SK-N-SH (cell line): ENCODE data around the gene CEP112. TPM values are rescaled to one million over a fixed set of nuclear protein-coding genes. Genes with fewer than 3 reads are reported as not detected.

Experiments
- CTCF ChIA-PET: fragments of 300-600, 350-600 bp; formaldehyde crosslinking; extraction: SDS; loops from one replicate; lab custom pipeline; 2021; lab: Yijun Ruan, JAX
- POLR2A ChIA-PET: fragments of 350-600 bp; sonication (Branson Sonifier 250); formaldehyde crosslinking; extraction: SDS; loops from one replicate; lab custom pipeline; 2020; ENCODE audit warnings: antibody characterized with exemption, inconsistent platforms; lab: Yijun Ruan, JAX
- DNase-seq: peaks from one replicate; pipeline ENCODE4 v3.0.0; 2012
- H2AFZ ChIP-seq: fragments of 200-600 bp; sonication (generic); 2 replicates; pipeline ENCODE4 v1.8.1; 2016; ENCODE audit warnings: antibody characterized with exemption, mild to moderate bottlenecking, low read depth
- H3F3A ChIP-seq: fragments of 200-600 bp; sonication (generic); replicated peaks from 2 replicates; pipeline ENCODE3; 2016; ENCODE audit warnings: antibody characterized with exemption, mild to moderate bottlenecking; ENCODE audit not compliant: insufficient read depth
- H3K27ac ChIP-seq, 2 experiments: fragments of 200-500 bp in 1 of 2; fragments of 200-600 bp in 1 of 2; sonication (Bioruptor generic) in 1 of 2; sonication (generic), shearing (Covaris generic) in 1 of 2; 2 replicates each; pipeline versions ENCODE4 v1.5.1 to v1.6.1; 2014 to 2016; ENCODE audit warnings: low read depth in 2 of 2, inconsistent platforms in 1 of 2, low read length in 1 of 2, mild to moderate bottlenecking in 1 of 2, mixed read lengths in 1 of 2
- H3K27me3 ChIP-seq: fragments of 200-600 bp; sonication (generic), shearing (Covaris generic); 2 replicates; pipeline ENCODE4 v1.6.1; 2016; ENCODE audit warnings: mixed run types; ENCODE audit not compliant: insufficient read depth
- H3K36me3 ChIP-seq, 2 experiments: fragments of 200-500 bp in 1 of 2; fragments of 200-600 bp in 1 of 2; sonication (Bioruptor generic) in 1 of 2; sonication (generic) in 1 of 2; replicated peaks in 1 of 2; 2 replicates each; pipeline versions ENCODE3 to v1.5.1; 2014 to 2016; ENCODE audit warnings: low read length in 1 of 2, mild to moderate bottlenecking in 1 of 2; ENCODE audit not compliant: insufficient read depth in 2 of 2, control insufficient read depth in 1 of 2
- H3K4me1 ChIP-seq, 2 experiments: fragments of 200-500 bp in 1 of 2; fragments of 200-600 bp in 1 of 2; sonication (Bioruptor generic) in 1 of 2; sonication (generic), shearing (Covaris generic) in 1 of 2; 2 replicates each; pipeline versions ENCODE4 v1.5.1 to v1.6.1; 2014 to 2016; ENCODE audit warnings: low read depth in 1 of 2, low read length in 1 of 2, mixed run types in 1 of 2; ENCODE audit not compliant: insufficient read depth in 2 of 2, control insufficient read depth in 1 of 2
- H3K4me2 ChIP-seq: fragments of 200-600 bp; sonication (generic), shearing (Covaris generic); 2 replicates; pipeline ENCODE4 v1.6.1; 2017; ENCODE audit warnings: mixed run types
- H3K4me3 ChIP-seq, 2 experiments: fragments of 200-500 bp in 1 of 2; fragments of 200-600 bp in 1 of 2; sonication (Bioruptor generic) in 1 of 2; sonication (generic), shearing (Covaris generic) in 1 of 2; 2 replicates each; pipeline versions ENCODE4 v1.5.1 to v1.8.1; 2014 to 2016; ENCODE audit warnings: low read depth in 2 of 2, inconsistent platforms in 1 of 2, low read length in 1 of 2, mild to moderate bottlenecking in 1 of 2, mixed read lengths in 1 of 2, moderate library complexity in 1 of 2
- H3K79me2 ChIP-seq: fragments of 200-600 bp; sonication (generic); 2 replicates; pipeline ENCODE4 v1.8.1; 2017; ENCODE audit warnings: mild to moderate bottlenecking; ENCODE audit not compliant: insufficient read depth
- H3K9ac ChIP-seq: fragments of 200-600 bp; sonication (generic); 2 replicates; pipeline ENCODE4 v1.6.1; 2017; ENCODE audit warnings: mixed run types
- H3K9me2 ChIP-seq: fragments of 200-600 bp; sonication (generic); 2 replicates; pipeline ENCODE4 v1.6.1; 2017; ENCODE audit warnings: mixed run types
- H3K9me3 ChIP-seq: fragments of 200-600 bp; sonication (generic); 2 replicates; pipeline ENCODE4 v1.6.1; 2017; ENCODE audit warnings: mixed run types, mild to moderate bottlenecking, moderate library complexity
- H4K20me1 ChIP-seq: fragments of 200-600 bp; sonication (generic); 2 replicates; pipeline ENCODE4 v1.6.1; 2017; ENCODE audit warnings: mild to moderate bottlenecking, mixed run types; ENCODE audit not compliant: insufficient read depth
- CHD2 ChIP-seq: fragments of 150-350 bp; IDR thresholded peaks from 2 replicates; pipeline ENCODE4 v1.6.1; 2018; ENCODE audit warnings: low read length; ENCODE audit not compliant: partially characterized antibody
- EZH2phosphoT487 ChIP-seq: fragments of 200-600 bp; sonication (generic); IDR thresholded peaks from 2 replicates; pipeline ENCODE4 v1.6.1; 2017; ENCODE audit warnings: low read depth, mixed run types, mild to moderate bottlenecking, antibody characterized with exemption, moderate library complexity, borderline replicate concordance
- GABPA ChIP-seq: IDR thresholded peaks from 2 replicates; pipeline ENCODE4 v1.4.0; 2012; ENCODE audit warnings: low read depth, mild to moderate bottlenecking
- GATA2 ChIP-seq: sonication (generic); formaldehyde crosslinking; IDR thresholded peaks from 2 replicates; pipeline ENCODE4 v1.5.0; 2020; ENCODE audit warnings: mild to moderate bottlenecking, missing genetic modification reagents
- JUND ChIP-seq: IDR thresholded peaks from 2 replicates; pipeline ENCODE4 v1.4.0; 2012
- MAX ChIP-seq: IDR thresholded peaks from 2 replicates; pipeline ENCODE4 v1.4.0; 2012; ENCODE audit warnings: low read depth
- MEF2A ChIP-seq: IDR thresholded peaks from 2 replicates; pipeline ENCODE4 v1.4.0; 2012; ENCODE audit warnings: low read depth, borderline replicate concordance
- MXI1 ChIP-seq: IDR thresholded peaks from 2 replicates; pipeline ENCODE4 v1.6.1; 2012; ENCODE audit warnings: mild to moderate bottlenecking, low read depth, low read length, improper control_type of control experiment
- NFIC ChIP-seq: IDR thresholded peaks from 2 replicates; pipeline ENCODE4 v1.4.0; 2012; ENCODE audit warnings: borderline replicate concordance
- POLR2AphosphoS5 ChIP-seq: IDR thresholded peaks from 2 replicates; pipeline ENCODE4 v1.6.1; 2012; ENCODE audit warnings: low read depth, low read length
- RAD21 ChIP-seq: IDR thresholded peaks from 2 replicates; pipeline ENCODE4 v1.6.1; 2012; ENCODE audit warnings: mild to moderate bottlenecking, low read length
- RXRA ChIP-seq: IDR thresholded peaks from 2 replicates; pipeline ENCODE4 v1.4.0; 2012; ENCODE audit warnings: low read depth, mild to moderate bottlenecking, borderline replicate concordance
- SIN3A ChIP-seq: IDR thresholded peaks from 2 replicates; pipeline ENCODE4 v1.6.1; 2012; ENCODE audit warnings: low read depth, mild to moderate bottlenecking, low read length, moderate library complexity, borderline replicate concordance
- SMC3 ChIP-seq: IDR thresholded peaks from 2 replicates; pipeline ENCODE4 v1.6.1; 2012; ENCODE audit warnings: low read depth, low read length, improper control_type of control experiment
- TAF1 ChIP-seq: IDR thresholded peaks from 2 replicates; pipeline ENCODE4 v1.6.1; 2012; ENCODE audit warnings: low read depth, mild to moderate bottlenecking, low read length, moderate library complexity, borderline replicate concordance
- TEAD4 ChIP-seq: IDR thresholded peaks from 2 replicates; pipeline ENCODE4 v1.4.0; 2012; ENCODE audit warnings: mild to moderate bottlenecking, borderline replicate concordance; ENCODE audit not compliant: insufficient read depth
- USF2 ChIP-seq: fragments of 150-350 bp; IDR thresholded peaks from 2 replicates; pipeline ENCODE4 v1.6.1; 2017; ENCODE audit warnings: antibody characterized with exemption, low read length, low read depth, borderline replicate concordance
- YY1 ChIP-seq: IDR thresholded peaks from 2 replicates; pipeline ENCODE4 v1.4.0; 2012; ENCODE audit warnings: low read depth, mild to moderate bottlenecking
- WGBS: methylation state at CpG from one replicate; pipeline ENCODE4 v1.1.6; 2017; ENCODE audit warnings: low lambda C conversion rate; 5-methylcytosine and 5-hydroxymethylcytosine counted together
- polyA plus RNA-seq, 3 experiments: library from polyadenylated mRNA; depleted of rRNA; stranded (reverse); fragments of >200 nt; gene quantifications; 2 replicates each; pipeline ENCODE4 v1.2.3, GENCODE V29; 2012
- TF ChIP-seq, protein P1 (sequence below): fragments of 150-350 bp; IDR thresholded peaks from 2 replicates; pipeline ENCODE4 v1.6.1; 2016; ENCODE audit warnings: mild to moderate bottlenecking, low read depth, low read length
- TF ChIP-seq, protein P2 (sequence below): IDR thresholded peaks from 2 replicates; pipeline ENCODE4 v1.4.0; 2012; ENCODE audit warnings: low read depth, borderline replicate concordance

CEP112 gene
- polyA plus RNA-seq, 1 of the 3 experiments (the other 2 are of a cell fraction) = 7.9 TPM

GRCh38 chr17:65902831-65903522, 289.0 kb downstream of the CEP112 start:
- Histone ChIP-seq H4K20me1 (no peaks in the 10 kb centered on the region), H3K27me3 (no peaks in the 10 kb centered on the region), H3K9ac (no peak overlapping the region), H3K36me3 (no peaks in the 10 kb centered on the region), H3K9me2 (no peaks in the 10 kb centered on the region), H3K4me1 (peaks cover 0 to 7% of the 10 kb centered on the region in 2 experiments; a peak in 2 of 4 replicates), H3K27ac (no peak overlapping the region), H3K79me2 (no peaks in the 10 kb centered on the region), H3F3A (no peaks in the 10 kb centered on the region), H2AFZ (no peak overlapping the region), H3K4me2 (no peak overlapping the region), H3K9me3 (no peaks in the 10 kb centered on the region), H3K4me3 (no peak overlapping the region)
- DNase-seq = no peak
- WGBS = 93% methylated on average over 11 of the region's 11 CpGs
- CTCF ChIA-PET = no interaction called here
- POLR2A ChIA-PET = no interaction called here
- no peak for TF ChIP-seq TAF1
- TF ChIP-seq GABPA = no peak
- TF ChIP-seq SMC3 = no peak
- TF ChIP-seq, protein P1, sequence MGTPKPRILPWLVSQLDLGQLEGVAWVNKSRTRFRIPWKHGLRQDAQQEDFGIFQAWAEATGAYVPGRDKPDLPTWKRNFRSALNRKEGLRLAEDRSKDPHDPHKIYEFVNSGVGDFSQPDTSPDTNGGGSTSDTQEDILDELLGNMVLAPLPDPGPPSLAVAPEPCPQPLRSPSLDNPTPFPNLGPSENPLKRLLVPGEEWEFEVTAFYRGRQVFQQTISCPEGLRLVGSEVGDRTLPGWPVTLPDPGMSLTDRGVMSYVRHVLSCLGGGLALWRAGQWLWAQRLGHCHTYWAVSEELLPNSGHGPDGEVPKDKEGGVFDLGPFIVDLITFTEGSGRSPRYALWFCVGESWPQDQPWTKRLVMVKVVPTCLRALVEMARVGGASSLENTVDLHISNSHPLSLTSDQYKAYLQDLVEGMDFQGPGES = no peak
- no peak for TF ChIP-seq SIN3A
- no peak for TF ChIP-seq MEF2A
- no peak for TF ChIP-seq USF2
- TF ChIP-seq MAX = no peak
- TF ChIP-seq EZH2phosphoT487 = no peak
- TF ChIP-seq RXRA = no peak
- TF ChIP-seq YY1 = no peak
- TF ChIP-seq CHD2 = no peak
- TF ChIP-seq, protein P2, sequence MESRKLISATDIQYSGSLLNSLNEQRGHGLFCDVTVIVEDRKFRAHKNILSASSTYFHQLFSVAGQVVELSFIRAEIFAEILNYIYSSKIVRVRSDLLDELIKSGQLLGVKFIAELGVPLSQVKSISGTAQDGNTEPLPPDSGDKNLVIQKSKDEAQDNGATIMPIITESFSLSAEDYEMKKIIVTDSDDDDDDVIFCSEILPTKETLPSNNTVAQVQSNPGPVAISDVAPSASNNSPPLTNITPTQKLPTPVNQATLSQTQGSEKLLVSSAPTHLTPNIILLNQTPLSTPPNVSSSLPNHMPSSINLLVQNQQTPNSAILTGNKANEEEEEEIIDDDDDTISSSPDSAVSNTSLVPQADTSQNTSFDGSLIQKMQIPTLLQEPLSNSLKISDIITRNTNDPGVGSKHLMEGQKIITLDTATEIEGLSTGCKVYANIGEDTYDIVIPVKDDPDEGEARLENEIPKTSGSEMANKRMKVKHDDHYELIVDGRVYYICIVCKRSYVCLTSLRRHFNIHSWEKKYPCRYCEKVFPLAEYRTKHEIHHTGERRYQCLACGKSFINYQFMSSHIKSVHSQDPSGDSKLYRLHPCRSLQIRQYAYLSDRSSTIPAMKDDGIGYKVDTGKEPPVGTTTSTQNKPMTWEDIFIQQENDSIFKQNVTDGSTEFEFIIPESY = no peak
- no peak for TF ChIP-seq RAD21
- TF ChIP-seq JUND = no peak
- no peak for TF ChIP-seq GATA2 (CRISPR knock-in tag)
- TF ChIP-seq POLR2AphosphoS5 = no peak
- no peak for TF ChIP-seq MXI1
- no peak for TF ChIP-seq NFIC
- no peak for TF ChIP-seq TEAD4
